Lower leg skin (tissue), 4 donors: ENCODE data around the gene FTH1. TPM values are rescaled to one million over a fixed set of nuclear protein-coding genes. Genes with fewer than 3 reads are reported as not detected.

Experiments used
- DNase-seq, 2 donors: peaks; one replicate each; pipeline ENCODE4 v3.0.0-alpha.2; 2019; ENCODE audit warnings: low spot score in 2 of 2
- H3K4me3 ChIP-seq: fragments of 200-600 bp; sonication (generic); 2 replicates; pipeline ENCODE4 v1.5.1; 2017; ENCODE audit warnings: mild to moderate bottlenecking, low read depth; ENCODE audit not compliant: poor library complexity, severe bottlenecking
- CTCF ChIP-seq, 3 donors: fragments of 450-650 bp; IDR thresholded peaks; one replicate each; pipeline ENCODE4 v1.5.1; 2016; ENCODE audit warnings: antibody characterized with exemption in 3 of 3, mild to moderate bottlenecking in 3 of 3, moderate library complexity in 2 of 3
- POLR2A ChIP-seq, 2 donors: fragments of 450-650 bp; IDR thresholded peaks; one replicate each; pipeline ENCODE4 v1.6.1; 2016 to 2017; ENCODE audit warnings: antibody characterized with exemption in 2 of 2, mild to moderate bottlenecking in 1 of 2, moderate library complexity in 1 of 2
- WGBS, 2 donors: methylation state at CpG; one replicate each; pipeline ENCODE4 v1.1.5; 2018; 5-methylcytosine and 5-hydroxymethylcytosine counted together
- intact Hi-C: fragments of 100-400 bp; cut with DNase I; formaldehyde crosslinking; loops from one replicate; pipeline ENCODE4 v1.15.0; 2023; ENCODE audit warnings: low total_unique reads
- total RNA-seq, 4 donors: library from RNA; depleted of rRNA; stranded (reverse); fragments of >200 nt; gene quantifications; one replicate each; pipeline ENCODE4 v1.1.0, GENCODE V29; 2016

FTH1 gene
- total RNA-seq, 4 donors from 2014 or later, result 583 to 1,081 (median 634) TPM

DNA sequence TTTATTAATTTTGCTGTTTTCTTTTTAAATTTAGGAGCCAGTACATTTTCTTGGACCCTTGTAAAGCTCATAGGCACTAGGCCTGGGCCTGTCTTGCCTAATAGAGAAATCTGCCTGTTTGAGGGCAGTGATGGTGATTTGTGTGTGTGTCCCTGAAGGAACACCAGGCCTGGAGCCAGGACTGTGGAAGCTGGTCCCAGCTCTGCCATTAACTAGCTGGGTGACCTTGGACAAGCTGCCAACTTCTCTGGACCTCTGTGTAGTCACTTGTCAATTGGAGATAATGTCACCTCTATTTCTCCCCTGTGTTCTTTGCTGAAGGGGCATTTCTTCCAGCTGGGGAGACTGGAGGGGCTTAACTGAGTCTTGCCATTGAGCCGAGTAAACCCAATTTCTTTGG, 16.0 kb upstream of the FTH1 start:
- 100% methylated on average over 1 of the region's 1 CpG for WGBS, 2 donors
- no peak overlapping the region for H3K4me3 ChIP-seq
- DNase-seq, result no peak
- TF ChIP-seq CTCF (IDR thresholded peaks at IDR 0.05), result no peak
- TF ChIP-seq POLR2A (IDR thresholded peaks at IDR 0.05), result no peak
- intact Hi-C loops, result no loop called here

DNA sequence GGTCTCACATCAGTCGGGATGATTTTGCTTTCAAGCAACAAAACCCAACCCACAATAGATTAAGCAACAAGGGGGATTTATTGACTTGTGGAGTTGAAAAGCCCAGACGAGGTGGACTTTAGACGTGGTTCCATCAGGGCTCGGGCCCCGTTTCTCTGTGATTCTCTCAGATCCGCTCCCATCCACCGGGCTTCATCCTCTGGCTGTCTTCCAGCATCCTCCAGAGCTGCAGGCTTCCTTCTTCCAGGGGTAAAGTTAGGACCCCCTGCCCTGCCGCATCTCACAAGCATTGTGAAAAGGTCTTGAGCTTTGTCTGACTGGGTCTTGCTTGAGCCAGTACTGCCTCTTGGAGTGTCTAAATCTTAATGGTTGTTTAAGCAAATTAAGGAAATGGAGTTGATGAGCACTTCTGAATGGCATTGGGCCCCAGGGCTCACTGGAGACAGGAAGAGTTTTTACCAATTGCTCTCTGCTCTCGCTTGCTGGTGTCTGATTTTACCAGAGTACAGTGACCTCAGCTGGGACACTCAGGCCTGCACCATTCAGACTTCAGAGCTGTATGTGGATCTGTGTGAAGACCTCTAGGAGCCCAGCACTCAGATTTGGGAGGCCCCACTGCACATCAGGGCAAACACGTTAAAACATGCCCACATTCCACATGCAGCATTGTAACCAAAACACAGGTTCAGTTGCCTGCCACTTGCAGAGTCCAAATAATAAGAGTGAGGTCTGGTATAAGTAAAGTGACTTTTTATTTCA, 13.5 kb upstream of the FTH1 start:
- intact Hi-C loops, result no loop called here
- TF ChIP-seq POLR2A (IDR thresholded peaks at IDR 0.05) (no peak), CTCF (IDR thresholded peaks at IDR 0.05) (no peak)
- 70 to 72% methylated on average over 10 of the region's 10 CpGs for WGBS, 2 donors
- H3K4me3 ChIP-seq, result no peak overlapping the region
- peak in 1 of 2 donors; percentile 79 for DNase-seq

DNA sequence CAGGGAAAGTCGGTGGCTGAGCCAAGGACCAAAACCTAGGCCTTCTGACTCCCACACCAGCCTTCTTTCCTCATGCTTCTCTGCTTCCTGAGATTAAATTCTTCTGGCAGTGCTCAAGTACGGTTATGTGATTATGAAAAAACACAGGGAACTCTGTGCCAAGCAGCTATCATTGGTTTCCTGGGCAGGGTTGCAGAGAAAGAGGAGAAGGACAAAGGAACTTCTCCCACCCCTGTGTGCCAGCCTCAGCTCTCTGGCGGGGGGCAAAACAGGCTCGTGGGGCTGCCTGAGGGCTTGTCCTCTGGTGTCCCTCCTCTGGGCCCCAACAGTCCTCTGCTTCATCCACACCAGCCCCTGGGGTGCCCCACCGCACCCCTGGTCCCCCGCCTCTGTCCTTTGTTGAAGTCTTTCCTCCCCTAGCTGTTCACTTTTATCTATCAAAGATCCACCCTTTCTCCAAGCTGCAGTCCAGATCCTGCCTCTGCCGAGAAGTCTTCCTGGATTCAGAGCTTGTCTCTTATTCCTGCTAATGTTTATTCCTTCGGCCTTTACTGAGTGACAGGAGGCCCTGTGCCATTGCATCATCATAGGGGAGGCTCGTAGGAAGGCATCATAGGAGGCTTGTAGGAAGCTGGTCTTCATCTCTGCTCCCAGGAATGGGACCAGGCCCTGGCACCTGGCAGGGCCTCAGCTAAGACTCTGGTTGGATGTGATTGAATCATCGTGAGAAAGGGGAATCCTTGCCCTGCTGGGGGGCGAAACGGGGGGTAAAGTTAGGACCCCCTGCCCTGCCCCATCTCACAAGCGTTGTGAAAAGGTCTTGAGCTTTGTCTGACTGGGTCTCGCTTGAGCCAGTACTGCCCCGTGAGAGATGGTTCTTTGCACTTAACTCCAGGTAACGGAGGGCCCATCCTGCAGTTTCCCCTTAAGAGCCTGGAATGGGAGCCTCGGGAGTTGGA, 11.5 kb upstream of the FTH1 start:
- peak in 1 of 2 donors; percentile 85 for DNase-seq
- intact Hi-C loops, result no loop called here
- TF ChIP-seq POLR2A (IDR thresholded peaks at IDR 0.05) (no peak), CTCF (IDR thresholded peaks at IDR 0.05) (no peak)
- H3K4me3 ChIP-seq, result no peak overlapping the region
- WGBS, 2 donors, result 71 to 78% methylated on average over 16 to 17 of the region's 17 CpGs

DNA sequence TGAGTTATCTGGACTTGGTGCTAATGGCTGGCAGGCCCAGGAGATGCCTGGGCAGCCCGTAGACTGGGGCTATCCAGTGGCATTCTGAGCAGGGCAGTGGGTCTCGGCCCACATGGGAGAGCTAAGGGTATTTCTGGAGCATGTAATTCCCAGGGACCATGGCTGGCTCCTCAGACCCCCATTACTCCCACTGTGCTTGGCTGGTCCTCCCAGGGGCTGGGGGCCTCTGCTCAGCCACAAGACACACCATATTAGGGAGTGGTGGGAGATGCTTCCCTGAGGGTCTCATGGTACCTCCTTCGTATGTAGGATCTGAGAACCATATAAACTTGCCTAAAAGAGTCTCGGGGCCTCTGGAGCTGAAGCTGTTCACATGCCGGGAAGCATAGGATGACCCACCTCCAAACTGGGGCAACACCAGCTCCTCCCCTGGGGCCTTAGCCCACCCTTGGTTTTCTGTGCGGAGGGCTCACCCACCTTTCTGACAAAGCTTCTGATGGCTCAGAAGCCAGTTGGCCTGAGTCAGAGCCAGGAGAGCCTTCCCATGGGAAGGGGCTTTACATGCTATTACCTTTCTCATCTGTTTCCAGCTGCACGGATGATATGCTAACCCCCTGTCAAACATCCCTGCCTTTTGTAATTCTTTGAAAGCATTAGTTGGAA, 9.5 kb upstream of the FTH1 start:
- TF ChIP-seq CTCF (IDR thresholded peaks at IDR 0.05), result no peak
- no peak for TF ChIP-seq POLR2A (IDR thresholded peaks at IDR 0.05)
- no peak overlapping the region for H3K4me3 ChIP-seq
- intact Hi-C loops, result no loop called here
- peak in 1 of 2 donors; percentile 68 for DNase-seq
- WGBS, 2 donors, result 78 to 81% methylated on average over 7 of the region's 7 CpGs

DNA sequence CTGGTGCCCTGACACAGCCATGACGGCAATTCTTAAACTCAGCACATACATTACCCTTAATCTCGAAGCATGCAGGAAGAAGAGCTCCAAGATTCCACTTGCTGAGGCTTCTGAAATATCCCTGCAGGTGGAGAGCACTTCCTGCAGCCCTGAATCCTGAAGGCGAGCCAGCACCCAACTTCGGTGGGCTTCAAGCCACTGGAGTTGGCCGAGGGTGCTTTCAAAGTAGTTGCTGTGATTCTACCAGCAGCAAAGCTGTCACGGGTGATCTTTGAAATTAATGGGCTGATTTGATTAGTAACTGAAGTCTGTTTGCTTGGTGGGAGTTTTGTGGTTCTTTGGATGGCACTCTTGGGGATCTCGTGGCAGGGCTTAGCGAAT, 9.0 kb upstream of the FTH1 start:
- no peak overlapping the region for H3K4me3 ChIP-seq
- intact Hi-C loops, result no loop called here
- TF ChIP-seq CTCF (IDR thresholded peaks at IDR 0.05) (no peak), POLR2A (IDR thresholded peaks at IDR 0.05) (no peak)
- 88 to 92% methylated on average over 8 of the region's 8 CpGs for WGBS, 2 donors
- peak in 1 of 2 donors; percentile 69 for DNase-seq
